ENCODE measurements around the gene SIGLEC9.

Gene SIGLEC9

DNA sequence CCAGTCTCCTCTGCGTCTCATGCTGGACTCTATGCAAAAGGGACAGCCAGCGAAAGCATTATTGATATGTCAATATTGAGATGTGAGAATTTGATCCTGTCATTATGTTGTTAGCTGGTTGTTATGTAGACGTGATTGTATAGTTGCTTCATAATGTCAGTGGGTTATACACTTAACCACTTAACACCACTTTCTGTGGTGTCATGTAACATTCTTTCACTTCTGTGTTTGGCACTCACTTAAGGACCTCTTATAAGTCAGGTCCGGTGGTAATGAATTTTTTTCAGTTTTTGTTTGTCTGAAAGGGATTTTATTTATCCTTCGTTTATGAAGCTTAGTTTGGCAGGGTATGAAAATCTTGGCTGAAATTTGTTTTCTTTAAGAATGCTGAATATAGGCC, 10.3 kb downstream of the SIGLEC9 start:
- Histone ChIP-seq H3K4me1 (ENCODE audit: control insufficient read depth, insufficient read depth, low read length) (peaks cover 2% of the 10 kb centered on the region; the same call in 1 of the 2 replicates), H3K36me3 (ENCODE audit: control insufficient read depth in 2 of 2, insufficient read depth in 1 of 2, low read length in 2 of 2) (no peaks in the 10 kb centered on the region), H3K9me3 (ENCODE audit: control insufficient read depth, insufficient read depth, low read depth, low read length) (no peaks in the 10 kb centered on the region), H3K27ac (ENCODE audit: extremely low read depth, low read depth, low read length) (no peak overlapping the region), H3K4me3 (ENCODE audit: low read depth, low read length) (no peak overlapping the region)
- CTCF ChIA-PET = interaction anchor here (0.9 to 1.5 kb wide), 4 partner anchors 9 to 263 kb away, joined by 3 to 4 read pairs (median 4); no protein-coding TSS in a partner anchor
- POLR2A ChIA-PET = no interaction called here
- TF ChIP-seq ZNF391 (tag by site-specific recombination; IDR thresholded peaks at IDR 0.05; ENCODE audit: borderline replicate concordance, low read depth) (no peak), ZNF626 (tag by site-specific recombination; IDR thresholded peaks at IDR 0.05) (no peak), KLF7 (tag by site-specific recombination; IDR thresholded peaks at IDR 0.05; ENCODE audit: borderline replicate concordance) (no peak), SP2 (tag by site-specific recombination; IDR thresholded peaks at IDR 0.05) (no peak), ZFHX2 (tag by site-specific recombination; conservative IDR thresholded peaks at IDR 0.05) (no peak), ZNF518A (tag by site-specific recombination; conservative IDR thresholded peaks at IDR 0.05; ENCODE audit: low read depth) (no peak), ZNF248 (tag by site-specific recombination; IDR thresholded peaks at IDR 0.05) (no peak), ZNF621 (tag by site-specific recombination; IDR thresholded peaks at IDR 0.05) (no peak), ZNF596 (tag by site-specific recombination; IDR thresholded peaks at IDR 0.05) (no peak), TCF7L2 (IDR thresholded peaks at IDR 0.05; ENCODE audit: borderline replicate concordance, low read depth, low read length) (no peak), ZNF48 (tag by site-specific recombination; IDR thresholded peaks at IDR 0.05) (no peak), ZNF629 (tag by site-specific recombination; IDR thresholded peaks at IDR 0.05) (no peak), ZFP41 (tag by site-specific recombination; IDR thresholded peaks at IDR 0.05; ENCODE audit: borderline replicate concordance) (no peak), ZNF654 (tag by site-specific recombination; IDR thresholded peaks at IDR 0.05; ENCODE audit: low read depth) (no peak), MZF1 (tag by site-specific recombination; IDR thresholded peaks at IDR 0.05; ENCODE audit: borderline replicate concordance) (no peak), MYNN (tag by site-specific recombination; IDR thresholded peaks at IDR 0.05; ENCODE audit: borderline replicate concordance) (no peak), ZNF837 (tag by site-specific recombination; IDR thresholded peaks at IDR 0.05) (no peak)

DNA sequence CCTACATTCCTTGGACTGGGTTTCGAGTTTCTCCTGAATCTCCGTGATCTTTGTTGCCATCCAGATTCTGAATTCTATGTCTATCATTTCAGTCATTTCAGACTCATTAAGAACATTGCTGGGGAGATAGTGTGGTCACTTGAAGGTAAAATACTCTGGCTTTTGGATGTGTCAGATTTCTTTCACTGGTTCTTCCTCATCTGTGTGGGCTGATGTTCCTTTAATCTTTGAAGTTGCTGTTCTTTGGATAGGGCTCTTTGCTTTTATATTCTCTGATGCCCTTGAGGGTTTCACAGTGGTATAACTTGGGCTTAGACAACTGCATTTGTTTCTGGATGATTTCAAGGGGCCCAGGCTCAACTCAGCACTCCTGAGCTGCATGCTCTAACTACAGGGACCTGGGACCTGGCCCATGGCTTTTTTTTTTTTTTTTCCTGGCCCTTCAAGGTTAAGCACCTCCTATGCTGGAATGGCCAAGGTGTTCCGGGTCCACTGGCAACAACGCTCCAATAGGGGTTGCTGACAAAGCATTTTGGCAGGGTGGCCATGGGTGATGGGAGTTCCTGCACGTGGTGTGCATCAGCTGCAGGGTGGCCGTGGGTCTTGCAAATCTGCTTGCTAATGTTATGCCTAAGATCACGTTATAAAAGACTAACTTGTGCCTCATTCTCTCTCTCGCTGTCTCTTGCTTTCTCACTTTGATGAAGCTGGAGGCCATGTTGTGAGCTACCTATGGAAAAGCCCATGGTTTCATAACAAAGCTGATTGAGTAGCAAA, 11.5 kb downstream of the SIGLEC9 start:
- TF ChIP-seq ZNF561 (tag by site-specific recombination; IDR thresholded peaks at IDR 0.05; ENCODE audit: borderline replicate concordance) (no peak), ZNF433 (tag by site-specific recombination; IDR thresholded peaks at IDR 0.05; ENCODE audit: low read depth) (no peak), ZNF623 (tag by site-specific recombination; IDR thresholded peaks at IDR 0.05) (no peak), ZNF112 (tag by site-specific recombination; IDR thresholded peaks at IDR 0.05) (no peak), TRIM28 (IDR thresholded peaks at IDR 0.05; ENCODE audit: borderline replicate concordance, low read length) (no peak)
- Histone ChIP-seq H3K9me3 (ENCODE audit: control insufficient read depth, insufficient read depth, low read depth, low read length) (no peaks in the 10 kb centered on the region), H3K4me3 (ENCODE audit: low read depth, low read length) (no peak overlapping the region), H3K4me1 (ENCODE audit: control insufficient read depth, insufficient read depth, low read length) (peaks cover 2% of the 10 kb centered on the region; the same call in 1 of the 2 replicates), H3K36me3 (ENCODE audit: control insufficient read depth in 2 of 2, insufficient read depth in 1 of 2, low read length in 2 of 2) (no peaks in the 10 kb centered on the region), H3K27ac (ENCODE audit: extremely low read depth, low read depth, low read length) (no peak overlapping the region)
- CTCF ChIA-PET = interaction anchor here (0.6 to 1.5 kb wide), 2 partner anchors 22 to 412 kb away, joined by 3 read pairs; no protein-coding TSS in a partner anchor
- POLR2A ChIA-PET = interaction anchor here (0.6 to 0.7 kb wide), 2 partner anchors 19 to 101 kb away, joined by 3 read pairs; no protein-coding TSS in a partner anchor

Measured in HEK293 (cell line).